HG02943 (cell line): ENCODE results near the gene ACVR1B.

Experiments
- ATAC-seq: cut with Tn5 transposase; IDR thresholded peaks from one replicate; pipeline ENCODE4 v1.9.1; 2021; ENCODE audit warnings: mild to moderate bottlenecking, low read depth, moderate library complexity; ENCODE audit not compliant: unreplicated experiment

The ACVR1B gene

DNA sequence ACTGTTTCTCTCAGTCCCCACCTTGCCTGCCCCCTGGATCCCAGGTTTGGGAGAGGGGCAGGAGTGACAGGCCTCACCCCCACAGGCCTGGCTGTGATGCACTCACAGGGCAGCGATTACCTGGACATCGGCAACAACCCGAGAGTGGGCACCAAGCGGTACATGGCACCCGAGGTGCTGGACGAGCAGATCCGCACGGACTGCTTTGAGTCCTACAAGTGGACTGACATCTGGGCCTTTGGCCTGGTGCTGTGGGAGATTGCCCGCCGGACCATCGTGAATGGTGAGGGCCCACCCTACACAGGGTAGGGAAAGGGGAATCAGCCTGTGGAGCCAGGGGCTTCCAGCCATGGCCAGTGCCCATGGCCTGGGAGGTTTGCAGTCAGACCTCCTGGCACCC is 35.5 kb upstream of the ACVR1B start:
- no peak for ATAC-seq

DNA sequence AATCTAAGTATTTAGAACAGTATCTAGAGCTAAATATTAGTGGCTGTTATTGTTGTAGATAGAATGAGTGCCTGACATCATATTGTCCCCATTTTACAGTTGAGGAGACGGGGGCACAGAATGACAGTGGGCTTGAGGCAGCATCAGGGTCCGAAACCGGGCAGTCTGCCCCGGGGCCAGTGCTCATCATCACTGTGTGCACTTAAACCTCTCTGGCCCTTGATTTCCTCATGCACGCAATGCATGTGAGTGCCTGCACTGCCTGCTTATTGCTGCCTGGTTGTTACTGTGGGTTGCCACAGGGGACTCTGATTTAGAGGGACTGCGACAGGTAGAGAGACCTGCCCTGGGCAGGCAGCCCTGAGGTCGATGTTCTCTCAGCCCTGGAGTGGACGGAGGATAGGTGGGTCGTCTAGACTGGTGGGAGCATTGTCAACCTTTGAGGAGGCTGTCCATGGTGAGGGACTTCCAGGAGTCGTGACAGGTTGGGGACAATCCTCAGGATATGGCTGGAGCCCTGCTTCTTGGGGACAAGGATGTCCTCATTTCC is 34.4 kb upstream of the ACVR1B start:
- no peak for ATAC-seq

DNA sequence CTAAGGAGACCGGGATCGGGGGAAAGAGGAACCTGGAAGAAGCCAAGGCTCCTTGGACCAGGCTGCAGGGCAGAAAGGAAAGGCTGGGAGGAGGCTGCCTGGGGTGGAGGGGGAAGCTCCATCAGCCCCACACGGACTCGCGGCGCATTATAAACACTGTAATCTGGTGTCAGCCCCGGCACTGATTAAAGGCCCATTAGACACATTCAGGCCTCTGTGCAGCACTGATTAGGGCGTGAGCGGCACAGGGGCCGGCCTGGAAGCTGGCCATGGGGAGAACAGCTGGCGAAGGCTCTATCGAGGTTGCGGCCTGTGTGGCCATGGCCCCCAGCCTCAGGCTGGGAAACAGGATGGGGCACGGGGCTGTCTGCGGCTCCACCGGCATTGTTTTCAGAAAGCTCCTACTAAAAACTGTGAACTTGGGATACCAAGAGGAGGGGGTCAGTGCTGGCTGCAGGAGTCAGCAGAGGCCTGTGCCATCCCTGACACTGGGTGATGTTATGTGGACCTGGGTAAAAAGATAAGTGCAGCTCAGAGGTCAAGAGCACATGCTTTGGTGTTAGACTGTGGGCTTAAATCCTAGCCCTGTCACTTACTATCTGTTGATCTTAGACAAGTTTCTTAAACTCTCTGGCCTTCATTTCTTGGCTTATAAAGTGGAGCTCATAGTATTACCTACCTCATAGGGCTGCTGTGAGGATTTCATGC is 33.6 kb upstream of the ACVR1B start:
- ATAC-seq: no peak

DNA sequence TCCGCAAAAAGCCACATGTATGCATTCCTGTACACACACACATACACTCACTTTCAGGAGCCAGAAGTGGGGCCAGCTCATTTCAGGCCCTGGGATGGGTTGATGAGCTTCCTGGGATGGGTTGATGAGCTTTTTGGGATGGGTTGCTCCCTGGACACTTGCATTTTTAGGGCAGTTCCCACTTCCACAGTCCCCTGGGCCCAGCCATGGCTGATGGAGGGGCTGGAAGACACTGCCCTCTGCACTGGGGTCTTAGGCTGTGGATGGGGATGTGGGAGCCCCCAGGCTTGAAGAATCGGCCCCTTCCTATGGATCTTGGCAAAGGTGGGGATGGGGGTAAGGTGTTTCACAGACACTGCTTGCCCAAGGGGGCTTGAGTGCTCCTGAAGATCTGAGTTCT is 31.5 kb upstream of the ACVR1B start:
- no peak for ATAC-seq

DNA sequence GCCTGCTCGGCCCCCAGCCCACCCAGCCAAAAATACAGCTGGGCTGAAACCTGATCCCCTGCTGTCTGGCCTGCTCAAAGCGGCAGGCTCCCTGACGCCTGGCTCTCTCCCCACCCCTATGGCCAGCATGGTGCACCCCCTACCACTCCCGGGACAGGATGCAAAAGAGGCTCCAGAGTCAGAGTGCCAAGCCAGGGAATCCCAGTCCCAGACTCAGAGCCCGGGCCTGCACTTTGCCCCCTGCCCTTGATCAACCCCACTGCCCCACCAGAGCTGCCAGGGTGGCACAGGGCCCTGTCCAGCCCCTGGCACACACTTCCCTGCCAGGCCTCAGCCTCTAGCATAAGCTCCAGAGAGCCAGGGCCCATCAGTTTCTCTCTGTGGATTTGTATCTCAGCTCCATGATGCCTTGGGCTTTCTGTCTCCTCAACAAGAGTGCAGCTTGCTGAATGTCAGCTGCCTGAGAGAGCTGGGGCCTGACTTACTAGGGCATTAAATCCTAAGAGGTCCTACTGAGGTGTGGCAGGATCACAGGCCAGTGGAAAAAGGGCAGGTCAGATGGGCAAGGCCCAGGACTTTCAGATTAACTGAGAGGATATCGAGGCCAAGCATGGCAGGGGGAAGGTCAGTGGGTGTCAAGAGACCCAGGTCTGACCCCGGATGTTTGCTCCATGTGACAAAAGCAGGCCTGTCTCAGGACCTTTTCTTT is 30.3 kb upstream of the ACVR1B start:
- no peak for ATAC-seq

DNA sequence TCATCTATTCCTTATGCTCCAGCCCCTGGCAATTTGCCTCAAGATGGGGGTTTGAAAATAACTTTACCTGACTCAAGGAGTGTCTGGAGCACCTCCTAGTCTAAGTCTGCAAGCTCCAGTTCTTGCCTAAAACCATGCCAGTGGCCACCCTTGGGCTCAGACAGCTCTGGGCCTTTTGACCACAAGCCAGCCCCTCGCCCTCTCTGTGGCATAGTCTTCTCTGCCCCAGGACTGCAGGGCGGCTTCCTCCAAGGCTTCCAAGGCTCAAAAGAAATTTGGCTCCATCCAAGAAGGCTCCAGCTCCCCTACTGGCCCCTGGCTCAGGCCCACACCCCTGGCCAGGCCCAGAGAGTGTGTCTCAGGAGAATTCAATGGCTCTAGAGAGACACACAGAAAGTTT is 29.4 kb upstream of the ACVR1B start:
- ATAC-seq: no peak

DNA sequence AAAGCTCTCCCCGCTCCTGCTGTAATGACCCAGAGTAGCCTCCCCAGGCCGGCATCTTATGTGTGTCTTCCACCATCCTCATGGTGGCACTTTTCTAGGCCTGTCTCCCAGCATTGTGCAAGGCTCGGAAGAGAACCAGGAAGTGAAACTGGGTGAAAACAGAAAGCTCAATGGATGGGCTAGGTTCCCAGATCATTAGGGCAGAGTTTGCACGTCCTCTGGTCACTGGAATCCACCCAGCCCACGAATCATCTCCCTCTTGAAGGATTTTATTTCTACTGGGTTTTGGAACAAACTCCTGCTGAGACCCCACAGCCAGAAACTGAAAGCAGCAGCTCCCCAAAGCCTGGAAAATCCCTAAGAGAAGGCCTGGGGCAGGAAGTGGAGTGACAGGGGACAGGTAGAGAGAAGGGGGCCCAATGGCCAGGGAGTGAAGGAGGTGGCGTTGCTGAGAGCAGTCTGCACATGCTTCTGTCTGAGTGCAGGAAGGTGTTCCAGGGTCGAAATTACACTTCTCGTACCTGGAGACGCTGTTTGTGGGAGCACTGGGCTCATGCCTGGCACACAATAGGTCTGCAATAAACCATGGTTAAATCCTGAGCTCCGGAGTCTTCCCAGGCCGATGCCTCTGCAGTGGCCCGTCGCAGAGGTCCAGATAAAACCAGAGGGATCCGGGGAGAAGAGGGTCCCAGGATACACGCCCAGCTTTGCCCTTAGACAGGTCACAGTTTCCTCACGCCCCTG is 28.6 kb upstream of the ACVR1B start:
- ATAC-seq: no peak

DNA sequence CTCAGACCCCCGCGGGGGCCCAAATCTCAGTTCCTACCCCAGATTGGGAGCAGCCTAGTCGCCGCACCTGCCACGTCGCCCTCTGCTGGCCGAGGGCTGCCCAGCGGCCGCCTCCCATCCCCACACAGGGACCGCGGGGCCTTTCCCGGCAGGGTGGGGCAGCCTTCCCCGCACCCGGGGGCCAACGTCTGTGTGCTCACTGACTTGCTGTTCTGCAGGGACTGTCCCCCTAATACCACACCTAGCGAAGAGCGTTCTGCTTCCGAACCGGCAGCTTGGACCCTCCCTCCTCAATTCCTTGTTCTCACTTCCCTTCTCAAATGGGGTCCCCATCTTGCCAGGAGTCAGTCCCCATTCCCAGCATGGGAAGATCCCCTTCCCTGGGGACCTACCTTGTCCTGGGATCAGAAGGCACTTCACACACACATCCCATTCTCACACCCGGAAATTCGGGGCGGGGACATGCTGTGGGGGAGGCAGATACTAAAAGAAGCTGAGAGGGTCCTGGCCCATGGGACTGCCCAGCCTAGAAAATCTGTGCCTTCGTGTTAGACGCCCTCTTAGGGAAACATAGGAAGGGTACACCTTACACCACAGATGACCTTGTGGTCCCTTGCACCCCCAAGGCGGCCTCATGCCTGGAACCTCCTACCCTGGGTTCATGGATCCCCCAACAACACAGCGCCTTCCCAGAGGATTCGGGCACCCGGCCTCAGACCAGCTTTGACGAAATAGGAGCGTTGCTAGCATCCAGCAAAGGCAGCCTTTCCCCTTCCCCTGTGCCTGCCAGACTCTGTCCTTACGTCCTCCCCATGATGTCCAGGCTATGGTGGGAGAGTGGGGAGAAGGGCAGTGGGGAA is 27.8 kb upstream of the ACVR1B start:
- no peak for ATAC-seq

DNA sequence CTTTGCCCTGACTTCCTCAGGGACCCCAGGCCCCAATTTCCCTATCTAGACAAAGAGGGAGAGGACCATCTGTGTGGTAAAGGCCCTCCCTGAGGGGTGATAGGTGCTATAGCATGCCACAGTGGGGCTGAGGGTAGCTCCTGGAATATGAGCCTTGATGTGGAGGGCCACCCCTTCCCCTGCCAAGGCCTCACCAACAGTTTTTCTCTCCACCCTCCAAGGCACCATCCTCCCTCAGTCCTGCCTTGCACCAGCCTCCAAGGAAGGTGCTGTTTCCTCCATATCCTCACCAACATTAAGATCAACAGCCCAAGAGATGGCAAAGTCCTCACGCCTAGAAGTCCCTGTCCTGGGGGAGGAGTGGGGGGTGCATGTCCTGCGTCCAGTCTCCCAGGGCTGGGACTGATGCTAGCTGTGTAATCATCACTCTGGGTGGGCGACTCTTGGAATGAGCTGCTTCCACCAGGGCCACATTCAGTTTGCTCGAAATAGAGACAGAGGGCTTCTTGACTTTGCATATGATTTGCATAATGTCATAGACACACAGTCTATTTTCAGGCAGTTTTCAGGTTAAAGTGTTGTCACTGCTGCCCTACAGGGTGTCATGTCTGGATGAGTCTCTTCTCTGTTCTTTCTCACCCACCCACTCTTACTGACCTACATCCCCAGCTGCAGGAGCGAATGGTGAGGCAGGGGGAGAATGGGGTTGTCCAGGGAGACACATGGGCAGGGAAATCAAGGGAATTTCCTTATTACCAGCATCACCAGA is 26.8 kb upstream of the ACVR1B start:
- ATAC-seq: no peak

DNA sequence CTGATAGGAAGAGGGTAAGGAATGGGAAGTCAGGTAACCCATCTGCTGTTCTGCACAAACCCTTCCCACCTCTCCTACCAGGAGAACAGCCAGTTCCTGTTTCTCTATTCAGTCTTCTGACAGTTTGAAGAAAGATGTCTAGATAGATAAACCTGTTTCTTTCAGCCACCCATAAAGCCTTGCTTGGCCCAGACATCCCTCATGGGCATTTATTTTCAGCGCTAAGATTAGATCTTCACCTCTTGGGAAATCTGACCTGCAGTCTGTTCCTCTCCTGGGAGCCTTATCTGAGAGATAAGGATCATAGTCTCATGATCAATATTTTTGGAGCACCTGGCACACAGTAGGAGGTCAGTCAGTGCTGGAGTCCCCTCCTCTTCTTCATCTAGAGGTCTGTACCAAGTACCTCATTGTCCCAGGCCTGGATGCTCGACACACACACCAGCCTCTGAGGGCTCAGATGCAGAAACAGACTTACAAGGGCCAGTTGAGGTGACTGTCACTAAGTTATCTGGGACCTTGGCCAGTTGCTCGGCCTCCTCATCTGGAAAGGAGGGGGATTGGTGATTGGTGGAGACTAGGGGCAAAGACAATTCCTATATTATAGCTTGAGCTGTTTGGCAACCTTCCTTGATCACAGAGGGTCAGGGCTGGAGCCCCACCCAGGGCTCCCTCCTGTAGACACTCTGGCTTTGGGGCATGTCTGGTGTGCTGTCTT is 26.0 kb upstream of the ACVR1B start:
- no peak for ATAC-seq

DNA sequence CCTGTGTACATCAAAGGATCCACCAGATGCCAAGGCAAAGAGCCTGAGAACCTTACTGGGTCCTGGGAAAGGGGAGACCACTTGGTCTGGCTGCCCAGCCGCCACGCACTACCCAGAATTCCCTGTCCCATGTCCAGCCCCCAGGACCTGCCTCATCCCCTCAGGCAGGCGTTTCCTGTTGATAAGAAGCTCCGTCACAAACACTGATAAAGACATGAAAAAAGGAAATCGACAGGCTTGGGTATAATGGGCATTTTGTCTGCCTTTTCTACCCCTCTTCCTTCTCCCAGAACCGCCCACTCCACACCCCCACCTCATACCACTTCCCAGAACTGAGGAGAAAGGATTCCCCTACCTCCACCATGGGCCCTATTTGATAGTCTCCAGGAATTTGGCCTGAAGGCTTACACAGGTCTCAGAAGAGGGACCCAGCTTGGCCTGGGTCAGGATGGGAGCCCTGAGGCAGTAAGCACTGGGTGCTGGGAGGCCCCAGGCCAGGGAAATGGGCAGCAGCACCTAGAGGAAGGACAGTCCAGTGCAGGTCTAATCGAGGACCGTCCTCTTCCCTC is 25.4 kb upstream of the ACVR1B start:
- ATAC-seq: no peak

DNA sequence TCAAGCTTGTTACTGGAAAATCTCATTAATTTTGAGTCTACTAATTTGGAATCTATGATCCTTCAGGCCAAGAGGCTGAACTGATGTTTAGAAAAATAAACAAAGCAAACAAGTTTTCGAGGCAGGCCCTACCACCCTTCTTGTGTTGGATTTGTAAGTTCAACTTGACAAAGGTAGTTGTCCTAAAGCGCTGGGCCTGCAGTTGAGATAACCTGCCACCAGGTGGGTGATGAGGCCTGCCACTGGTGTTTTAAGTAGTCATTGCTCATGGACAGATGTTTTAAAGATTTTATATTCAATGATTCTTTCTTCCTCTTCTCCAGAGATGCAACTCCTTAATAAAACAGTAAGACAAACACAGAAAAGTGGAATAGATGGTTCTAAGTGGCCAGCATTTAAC is 24.8 kb upstream of the ACVR1B start:
- ATAC-seq: no peak

DNA sequence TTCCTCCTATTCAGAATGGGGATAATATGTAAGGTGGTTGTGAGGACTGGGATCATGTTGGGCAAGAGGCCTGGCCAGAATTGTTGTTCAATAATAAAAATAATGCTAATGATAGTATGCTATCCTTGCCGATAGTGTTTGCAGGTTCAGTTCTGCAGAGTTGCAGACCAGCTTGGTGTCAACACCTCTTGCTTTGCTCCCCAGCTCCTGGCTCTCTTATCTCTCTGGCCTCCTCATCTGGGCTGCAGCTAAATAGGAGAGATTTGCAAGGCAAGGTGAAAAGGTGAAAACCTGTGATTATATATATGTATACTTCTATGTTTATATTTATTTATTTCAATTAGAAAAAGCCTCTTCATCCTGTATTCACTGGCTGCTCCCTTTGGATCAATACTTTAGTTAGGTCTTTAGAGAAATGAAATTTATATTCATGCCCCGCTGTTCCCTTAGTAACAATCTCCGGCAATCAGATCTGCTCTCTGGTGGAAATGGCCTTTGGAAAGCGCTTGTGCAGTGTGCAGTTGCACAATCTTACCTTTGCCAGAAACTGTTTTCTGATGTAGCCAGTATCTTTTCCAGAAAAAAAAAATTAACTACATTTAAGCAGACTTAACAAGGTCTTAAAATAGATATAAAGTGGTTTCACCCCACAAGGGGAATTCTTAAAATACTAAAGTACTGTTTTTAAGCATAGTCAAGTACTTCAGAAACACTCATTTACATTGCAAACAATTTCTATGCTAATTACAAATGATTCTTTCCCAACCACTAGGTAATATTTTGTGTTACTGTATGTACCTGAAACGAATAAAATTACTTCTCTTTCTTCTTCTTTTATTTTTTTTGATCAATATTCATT is 19.1 kb upstream of the ACVR1B start:
- no peak for ATAC-seq

DNA sequence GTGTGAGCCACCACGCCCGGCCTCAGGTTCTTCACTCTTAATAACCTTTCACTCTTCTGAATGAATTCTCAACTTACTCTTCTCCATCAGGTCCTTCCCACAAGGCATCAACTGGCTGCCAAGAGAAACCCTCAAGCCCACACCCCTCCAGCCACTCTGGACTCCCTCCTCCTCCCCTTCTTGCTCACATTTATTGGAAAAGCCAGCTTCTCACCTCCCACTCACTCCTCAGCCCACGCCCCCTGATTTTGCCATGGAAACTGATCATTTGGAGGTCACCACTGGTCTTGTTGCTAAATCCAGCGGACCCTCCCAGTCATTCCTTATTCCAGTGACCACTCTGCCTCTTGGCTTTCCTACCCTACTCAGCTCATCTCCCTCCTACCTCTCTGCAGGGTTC is 17.4 kb upstream of the ACVR1B start:
- no peak for ATAC-seq

DNA sequence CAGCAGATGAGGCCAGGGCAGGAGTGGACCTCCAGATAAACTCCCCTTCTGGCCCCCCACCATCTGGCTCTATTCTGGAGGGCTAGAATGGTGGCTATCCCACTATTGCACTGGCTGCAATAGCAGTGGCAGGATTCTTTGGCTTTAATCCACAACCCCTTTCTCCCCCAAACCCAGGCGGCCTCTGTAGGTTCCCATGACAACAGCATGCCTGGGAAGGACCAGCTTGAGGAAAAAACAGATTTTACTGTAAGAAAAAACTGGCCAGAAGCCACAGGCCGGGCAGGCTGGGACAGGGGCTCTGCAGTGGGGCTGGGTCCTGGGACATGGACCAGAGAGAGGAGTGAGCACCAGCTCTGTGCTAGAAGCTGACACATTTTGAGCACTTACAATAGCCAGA is 13.6 kb upstream of the ACVR1B start:
- no peak for ATAC-seq

DNA sequence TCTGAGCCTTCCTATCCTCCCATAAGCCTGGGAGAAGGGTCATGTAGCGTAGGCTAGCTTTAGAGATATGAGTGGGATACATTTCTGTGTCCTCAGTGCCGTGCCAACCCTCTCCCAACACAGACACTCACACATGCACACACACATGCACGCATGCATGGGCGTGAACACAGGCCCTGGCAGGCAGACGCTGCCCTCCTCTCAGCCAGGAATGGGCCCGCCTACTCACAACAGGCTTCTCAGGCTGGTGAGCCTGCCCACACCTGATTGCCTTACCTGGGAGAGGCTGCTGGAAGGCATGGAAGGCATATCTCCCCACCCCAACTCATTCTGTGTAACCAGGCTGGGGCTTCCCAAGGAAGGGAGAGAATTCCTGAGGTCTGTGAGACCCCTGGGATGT is 12.8 kb upstream of the ACVR1B start:
- no peak for ATAC-seq

DNA sequence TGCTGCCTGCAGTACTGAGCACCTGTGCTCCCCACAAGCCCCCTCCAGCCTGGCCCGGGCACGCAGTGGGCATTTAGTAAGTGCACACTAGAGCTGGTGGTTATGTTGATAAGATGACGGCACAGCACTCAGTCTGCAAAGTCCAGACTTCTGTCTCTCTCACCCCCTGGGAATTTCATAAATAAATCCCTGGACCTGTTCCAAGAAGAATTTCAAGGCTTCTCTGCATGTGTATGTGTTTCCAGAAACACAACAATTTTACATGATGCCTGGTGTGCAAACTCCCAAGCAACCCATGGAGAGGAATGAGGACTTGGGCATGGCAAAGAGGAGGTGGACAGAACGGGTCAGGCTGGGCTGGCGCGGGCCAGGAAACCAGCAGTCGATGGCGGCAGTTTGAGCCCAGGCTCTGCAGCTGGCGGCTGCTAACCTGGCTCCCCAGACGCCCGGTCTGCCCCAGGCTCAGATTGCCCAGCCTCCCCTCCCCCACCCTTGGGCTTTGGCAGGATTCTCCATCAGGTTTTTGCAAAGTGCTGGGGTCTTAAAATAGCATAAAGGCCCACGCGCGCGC is 10.4 kb upstream of the ACVR1B start:
- no peak for ATAC-seq

DNA sequence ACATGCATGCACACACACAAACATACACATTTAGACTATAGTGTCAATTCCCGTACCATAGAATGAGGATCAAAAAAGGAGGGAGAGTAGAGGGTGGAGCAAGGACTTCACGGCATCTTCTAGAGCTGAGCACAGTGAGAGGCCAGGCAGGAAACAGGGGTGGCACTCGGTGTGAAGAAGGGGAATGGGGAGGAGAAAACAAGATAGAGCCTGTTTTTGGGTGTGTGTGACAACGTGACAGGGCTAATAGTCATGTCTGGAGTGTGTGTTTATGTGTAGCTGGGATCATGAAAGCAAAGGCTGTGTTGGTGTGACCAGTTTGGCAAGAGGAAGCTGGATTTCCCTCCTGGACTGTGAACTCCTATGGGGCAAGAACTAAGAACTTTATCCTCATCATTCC is 9.9 kb upstream of the ACVR1B start:
- ATAC-seq: no peak
